ENCODE data around the gene CFAP65. TPM values are rescaled to one million over a fixed set of nuclear protein-coding genes. Genes with fewer than 3 reads are reported as not detected.

Gene CFAP65
- total and polyA plus RNA-seq, 2 of the 13 experiments (the other 11 are each of a cell fraction or from before 2014, with no cell fraction given) = 0.05 TPM; not detected in 1

DNA sequence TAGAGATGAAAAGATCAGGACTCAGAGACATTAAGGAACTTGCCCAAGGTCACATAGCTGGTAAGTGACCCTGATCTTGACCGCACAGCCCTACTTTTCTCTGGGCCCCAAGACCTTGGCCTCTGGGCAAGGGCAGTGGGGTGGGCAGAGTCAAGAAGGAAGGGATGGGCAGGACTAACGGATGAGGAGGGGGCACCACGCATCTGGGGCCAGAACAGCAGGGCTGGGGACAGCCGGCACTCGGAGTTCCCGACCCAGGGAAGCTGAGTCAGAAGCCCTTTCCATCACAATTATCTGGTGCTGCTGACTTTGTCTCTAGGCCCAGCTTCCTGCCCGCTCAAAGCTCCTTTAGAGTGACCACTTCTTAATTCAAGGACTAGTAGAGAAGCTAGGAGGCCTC is 14.4 kb downstream of the CFAP65 start (continued):
- TF ChIP-seq, protein P1, sequence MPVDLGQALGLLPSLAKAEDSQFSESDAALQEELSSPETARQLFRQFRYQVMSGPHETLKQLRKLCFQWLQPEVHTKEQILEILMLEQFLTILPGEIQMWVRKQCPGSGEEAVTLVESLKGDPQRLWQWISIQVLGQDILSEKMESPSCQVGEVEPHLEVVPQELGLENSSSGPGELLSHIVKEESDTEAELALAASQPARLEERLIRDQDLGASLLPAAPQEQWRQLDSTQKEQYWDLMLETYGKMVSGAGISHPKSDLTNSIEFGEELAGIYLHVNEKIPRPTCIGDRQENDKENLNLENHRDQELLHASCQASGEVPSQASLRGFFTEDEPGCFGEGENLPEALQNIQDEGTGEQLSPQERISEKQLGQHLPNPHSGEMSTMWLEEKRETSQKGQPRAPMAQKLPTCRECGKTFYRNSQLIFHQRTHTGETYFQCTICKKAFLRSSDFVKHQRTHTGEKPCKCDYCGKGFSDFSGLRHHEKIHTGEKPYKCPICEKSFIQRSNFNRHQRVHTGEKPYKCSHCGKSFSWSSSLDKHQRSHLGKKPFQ (CRISPR knock-in tag; IDR thresholded peaks at IDR 0.05; ENCODE audit: insufficient replicate concordance) = no peak
- TF ChIP-seq NAIF1 (CRISPR knock-in tag; IDR thresholded peaks at IDR 0.05; ENCODE audit: borderline replicate concordance) = no peak

GRCh38 chr2:219025637-219026585 is 15.4 kb downstream of the CFAP65 start:
- no peak for TF ChIP-seq MAFG (CRISPR knock-in tag; IDR thresholded peaks at IDR 0.05)
- no peak for TF ChIP-seq IRF2 (CRISPR knock-in tag; IDR thresholded peaks at IDR 0.05)
- TF ChIP-seq, protein P2, sequence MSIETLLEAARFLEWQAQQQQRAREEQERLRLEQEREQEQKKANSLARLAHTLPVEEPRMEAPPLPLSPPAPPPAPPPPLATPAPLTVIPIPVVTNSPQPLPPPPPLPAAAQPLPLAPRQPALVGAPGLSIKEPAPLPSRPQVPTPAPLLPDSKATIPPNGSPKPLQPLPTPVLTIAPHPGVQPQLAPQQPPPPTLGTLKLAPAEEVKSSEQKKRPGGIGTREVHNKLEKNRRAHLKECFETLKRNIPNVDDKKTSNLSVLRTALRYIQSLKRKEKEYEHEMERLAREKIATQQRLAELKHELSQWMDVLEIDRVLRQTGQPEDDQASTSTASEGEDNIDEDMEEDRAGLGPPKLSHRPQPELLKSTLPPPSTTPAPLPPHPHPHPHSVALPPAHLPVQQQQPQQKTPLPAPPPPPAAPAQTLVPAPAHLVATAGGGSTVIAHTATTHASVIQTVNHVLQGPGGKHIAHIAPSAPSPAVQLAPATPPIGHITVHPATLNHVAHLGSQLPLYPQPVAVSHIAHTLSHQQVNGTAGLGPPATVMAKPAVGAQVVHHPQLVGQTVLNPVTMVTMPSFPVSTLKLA (IDR thresholded peaks at IDR 0.05) = peak; percentile 37; the same call in 1 of the 2 replicates
- no peak for TF ChIP-seq TFDP1 (CRISPR knock-in tag; IDR thresholded peaks at IDR 0.05; ENCODE audit: borderline replicate concordance)
- POLR2A ChIA-PET = interaction anchor here (0.6 kb wide), 1 partner anchor 19 kb away, joined by 3 read pairs; no protein-coding TSS in a partner anchor
- Histone ChIP-seq H4K20me1 (ENCODE audit: insufficient read depth, low read length) (peaks cover 17% of the 10 kb centered on the region; the same call in 1 of the 2 replicates), H3K27ac (ENCODE audit: extremely low read length, insufficient read depth, low read length) (no peak overlapping the region), H3K27me3 (ENCODE audit: control insufficient read depth in 1 of 2, insufficient read depth in 2 of 2, low read length in 2 of 2) (peaks cover 29 to 96% of the 10 kb centered on the region in 2 experiments), H3K4me2 (ENCODE audit: low read depth, low read length) (no peak overlapping the region), H3K79me2 (ENCODE audit: insufficient read depth, low read length) (no peaks in the 10 kb centered on the region), H3K36me3 (replicated peaks in 1 of 2; ENCODE audit: control insufficient read depth in 1 of 2, insufficient read depth in 2 of 2, low read length in 2 of 2) (no peaks in the 10 kb centered on the region), H3K4me1 (ENCODE audit: insufficient read depth, low read length) (no peaks in the 10 kb centered on the region), H3K9me3 (ENCODE audit: low read length) (no peaks in the 10 kb centered on the region), H2AFZ (ENCODE audit: low read length) (no peak overlapping the region), H3K9ac (ENCODE audit: insufficient read depth, low read depth, low read length) (no peak overlapping the region), H3K4me3 (replicated peaks in 1 of 3; ENCODE audit: insufficient read depth in 1 of 3, low read depth in 2 of 3, low read length in 3 of 3) (no peak overlapping the region)
- FAIRE-seq (no peak), ATAC-seq (no peak), DNase-seq (ENCODE audit: low spot score) (no peak)
- intact Hi-C loops (cut with micrococcal nuclease; ENCODE audit: unreplicated experiment) (no loop called here), in situ Hi-C loops (cut with HindIII; ENCODE audit: extremely low pct_ligation_motif_present, low pct_unique_long_range_greater_than_20kb) (no loop called here)
- WGBS (ENCODE audit: low lambda C conversion rate) = 8% methylated on average over 17 of the region's 18 CpGs
- CTCF ChIA-PET (ENCODE audit: low intra/inter-chr PET ratio, low total read pairs) = interaction anchor here (1.0 kb wide), 1 partner anchor 129 kb away, joined by 3 read pairs; no protein-coding TSS in a partner anchor
- no TSS peak for BruUV-seq (replicated peaks)

Data from HepG2 (cell line).